ENCODE results near the gene ATF4.

The ATF4 gene, protein sequence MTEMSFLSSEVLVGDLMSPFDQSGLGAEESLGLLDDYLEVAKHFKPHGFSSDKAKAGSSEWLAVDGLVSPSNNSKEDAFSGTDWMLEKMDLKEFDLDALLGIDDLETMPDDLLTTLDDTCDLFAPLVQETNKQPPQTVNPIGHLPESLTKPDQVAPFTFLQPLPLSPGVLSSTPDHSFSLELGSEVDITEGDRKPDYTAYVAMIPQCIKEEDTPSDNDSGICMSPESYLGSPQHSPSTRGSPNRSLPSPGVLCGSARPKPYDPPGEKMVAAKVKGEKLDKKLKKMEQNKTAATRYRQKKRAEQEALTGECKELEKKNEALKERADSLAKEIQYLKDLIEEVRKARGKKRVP

GRCh38 chr22:39520226-39521105 lies at the start of gene ATF4:
ATF4 (plus strand) TSS chr22:39520562; CDS start chr22:39521446, 884 bp downstream.
- Histone ChIP-seq H3K9me3 (ENCODE audit: control insufficient read depth, insufficient read depth, low read length) (no peaks in the 10 kb centered on the region), H3K36me3 (ENCODE audit: control insufficient read depth, insufficient read depth, low read length) (peaks cover 39% of the 10 kb centered on the region), H3K4me3 (ENCODE audit: low read depth, low read length) (peak within 1 kb of the TSS; percentile 90), H3K9ac (ENCODE audit: low read depth, low read length) (peak within 1 kb of the TSS; percentile 99), H3K27me3 (ENCODE audit: control insufficient read depth, insufficient read depth, low read length) (peaks cover 16% of the 10 kb centered on the region), H3K4me1 (ENCODE audit: control insufficient read depth, insufficient read depth, low read length) (peaks cover 5% of the 10 kb centered on the region)

GRCh38 chr22:39471381-39472141 lies 48.8 kb upstream of the ATF4 start:
- no peak overlapping the region for H3K9ac ChIP-seq (ENCODE audit: low read depth, low read length)
- no peaks in the 10 kb centered on the region for H3K36me3 ChIP-seq (ENCODE audit: control insufficient read depth, insufficient read depth, low read length)
- no peak overlapping the region for H3K4me3 ChIP-seq (ENCODE audit: low read depth, low read length)
- no peaks in the 10 kb centered on the region for H3K27me3 ChIP-seq (ENCODE audit: control insufficient read depth, insufficient read depth, low read length)
- no peaks in the 10 kb centered on the region for H3K9me3 ChIP-seq (ENCODE audit: control insufficient read depth, insufficient read depth, low read length)
- peaks cover 14% of the 10 kb centered on the region for H3K4me1 ChIP-seq (ENCODE audit: control insufficient read depth, insufficient read depth, low read length)

- H3K4me1 ChIP-seq (ENCODE audit: control insufficient read depth, insufficient read depth, low read length) = peaks cover 14% of the 10 kb centered on the region
- no peaks in the 10 kb centered on the region for H3K27me3 ChIP-seq (ENCODE audit: control insufficient read depth, insufficient read depth, low read length)
- no peaks in the 10 kb centered on the region for H3K36me3 ChIP-seq (ENCODE audit: control insufficient read depth, insufficient read depth, low read length)
- H3K9ac ChIP-seq (ENCODE audit: low read depth, low read length) = peak overlapping the region; percentile 12
- H3K4me3 ChIP-seq (ENCODE audit: low read depth, low read length) = no peak overlapping the region
- H3K9me3 ChIP-seq (ENCODE audit: control insufficient read depth, insufficient read depth, low read length) = no peaks in the 10 kb centered on the region
These were observed 47.5 kb upstream of the ATF4 start for GRCh38 chr22:39472570-39473556.

GRCh38 chr22:39473851-39474250 lies 46.5 kb upstream of the ATF4 start:
- Histone ChIP-seq H3K9me3 (ENCODE audit: control insufficient read depth, insufficient read depth, low read length) (no peaks in the 10 kb centered on the region), H3K4me3 (ENCODE audit: low read depth, low read length) (no peak overlapping the region), H3K36me3 (ENCODE audit: control insufficient read depth, insufficient read depth, low read length) (no peaks in the 10 kb centered on the region), H3K9ac (ENCODE audit: low read depth, low read length) (no peak overlapping the region), H3K4me1 (ENCODE audit: control insufficient read depth, insufficient read depth, low read length) (peaks cover 14% of the 10 kb centered on the region), H3K27me3 (ENCODE audit: control insufficient read depth, insufficient read depth, low read length) (no peaks in the 10 kb centered on the region)

GRCh38 chr22:39474351-39475111 lies 45.8 kb upstream of the ATF4 start:
- H3K4me1 ChIP-seq (ENCODE audit: control insufficient read depth, insufficient read depth, low read length) = peaks cover 14% of the 10 kb centered on the region
- no peak overlapping the region for H3K4me3 ChIP-seq (ENCODE audit: low read depth, low read length)
- no peaks in the 10 kb centered on the region for H3K36me3 ChIP-seq (ENCODE audit: control insufficient read depth, insufficient read depth, low read length)
- H3K9ac ChIP-seq (ENCODE audit: low read depth, low read length) = no peak overlapping the region
- H3K9me3 ChIP-seq (ENCODE audit: control insufficient read depth, insufficient read depth, low read length) = no peaks in the 10 kb centered on the region
- no peaks in the 10 kb centered on the region for H3K27me3 ChIP-seq (ENCODE audit: control insufficient read depth, insufficient read depth, low read length)

DNA sequence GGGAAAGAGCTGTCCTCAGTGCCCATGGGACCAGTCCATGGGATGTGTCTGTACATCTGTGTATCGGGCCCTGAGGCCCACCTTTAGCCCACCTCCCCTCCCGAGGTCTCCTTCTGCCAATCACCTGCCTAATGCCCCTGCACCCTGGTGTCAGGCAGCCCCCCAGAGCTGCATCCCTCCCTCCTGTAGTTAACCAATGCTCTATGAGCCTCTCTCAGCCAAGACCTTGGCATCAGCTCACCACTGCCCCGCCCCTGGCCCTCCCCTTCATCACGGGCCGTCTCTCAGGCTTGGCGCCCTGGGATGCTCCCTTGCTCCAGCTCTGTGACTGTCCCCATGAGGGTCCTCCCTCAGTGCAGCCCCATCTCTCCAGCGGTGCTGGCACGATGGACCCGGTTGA lies 45.0 kb upstream of the ATF4 start:
- Histone ChIP-seq H3K4me1 (ENCODE audit: control insufficient read depth, insufficient read depth, low read length) (peaks cover 10% of the 10 kb centered on the region), H3K4me3 (ENCODE audit: low read depth, low read length) (no peak overlapping the region), H3K27me3 (ENCODE audit: control insufficient read depth, insufficient read depth, low read length) (no peaks in the 10 kb centered on the region), H3K9ac (ENCODE audit: low read depth, low read length) (no peak overlapping the region), H3K9me3 (ENCODE audit: control insufficient read depth, insufficient read depth, low read length) (no peaks in the 10 kb centered on the region), H3K36me3 (ENCODE audit: control insufficient read depth, insufficient read depth, low read length) (no peaks in the 10 kb centered on the region)

- Histone ChIP-seq H3K36me3 (ENCODE audit: control insufficient read depth, insufficient read depth, low read length) (no peaks in the 10 kb centered on the region), H3K4me3 (ENCODE audit: low read depth, low read length) (no peak overlapping the region), H3K4me1 (ENCODE audit: control insufficient read depth, insufficient read depth, low read length) (peaks cover 9% of the 10 kb centered on the region), H3K9ac (ENCODE audit: low read depth, low read length) (no peak overlapping the region), H3K27me3 (ENCODE audit: control insufficient read depth, insufficient read depth, low read length) (no peaks in the 10 kb centered on the region), H3K9me3 (ENCODE audit: control insufficient read depth, insufficient read depth, low read length) (no peaks in the 10 kb centered on the region)
These were observed 44.5 kb upstream of the ATF4 start for GRCh38 chr22:39475902-39476301.

- Histone ChIP-seq H3K9me3 (ENCODE audit: control insufficient read depth, insufficient read depth, low read length) (no peaks in the 10 kb centered on the region), H3K4me3 (ENCODE audit: low read depth, low read length) (no peak overlapping the region), H3K9ac (ENCODE audit: low read depth, low read length) (no peak overlapping the region), H3K36me3 (ENCODE audit: control insufficient read depth, insufficient read depth, low read length) (no peaks in the 10 kb centered on the region), H3K4me1 (ENCODE audit: control insufficient read depth, insufficient read depth, low read length) (peaks cover 8% of the 10 kb centered on the region), H3K27me3 (ENCODE audit: control insufficient read depth, insufficient read depth, low read length) (no peaks in the 10 kb centered on the region)
These were observed 43.7 kb upstream of the ATF4 start for GRCh38 chr22:39476664-39477063.

DNA sequence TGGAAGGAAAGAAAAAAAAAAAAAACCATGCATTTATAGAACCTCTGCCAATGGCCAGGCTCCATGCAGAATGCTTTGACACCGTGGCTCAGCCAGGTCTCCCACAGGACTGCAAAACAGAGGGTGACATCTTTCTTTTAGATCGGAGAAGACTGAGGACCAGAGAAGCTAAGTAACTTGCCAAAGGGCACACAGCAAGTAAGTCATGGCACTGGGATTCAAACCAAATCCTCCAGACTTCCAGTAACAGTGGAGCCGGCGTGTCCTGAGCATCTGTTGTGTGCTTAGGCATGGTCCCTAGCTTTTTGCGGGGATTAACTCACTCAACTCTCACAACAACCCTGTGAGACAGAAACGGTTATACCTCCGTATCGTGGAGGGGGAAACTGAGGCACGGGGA lies 42.8 kb upstream of the ATF4 start:
- peaks cover 5% of the 10 kb centered on the region for H3K4me1 ChIP-seq (ENCODE audit: control insufficient read depth, insufficient read depth, low read length)
- H3K9ac ChIP-seq (ENCODE audit: low read depth, low read length) = no peak overlapping the region
- H3K36me3 ChIP-seq (ENCODE audit: control insufficient read depth, insufficient read depth, low read length) = no peaks in the 10 kb centered on the region
- no peak overlapping the region for H3K4me3 ChIP-seq (ENCODE audit: low read depth, low read length)
- H3K27me3 ChIP-seq (ENCODE audit: control insufficient read depth, insufficient read depth, low read length) = no peaks in the 10 kb centered on the region
- H3K9me3 ChIP-seq (ENCODE audit: control insufficient read depth, insufficient read depth, low read length) = no peaks in the 10 kb centered on the region

GRCh38 chr22:39478441-39478850 lies 41.9 kb upstream of the ATF4 start:
- Histone ChIP-seq H3K4me1 (ENCODE audit: control insufficient read depth, insufficient read depth, low read length) (peaks cover 5% of the 10 kb centered on the region), H3K9me3 (ENCODE audit: control insufficient read depth, insufficient read depth, low read length) (no peaks in the 10 kb centered on the region), H3K36me3 (ENCODE audit: control insufficient read depth, insufficient read depth, low read length) (no peaks in the 10 kb centered on the region), H3K4me3 (ENCODE audit: low read depth, low read length) (no peak overlapping the region), H3K9ac (ENCODE audit: low read depth, low read length) (no peak overlapping the region), H3K27me3 (ENCODE audit: control insufficient read depth, insufficient read depth, low read length) (no peaks in the 10 kb centered on the region)
